ENCODE results near the gene AIDA. TPM values are rescaled to one million over a fixed set of nuclear protein-coding genes. Genes with fewer than 3 reads are reported as not detected.

AIDA gene
- total RNA-seq, 3 donors from 2014 or later = 35.5 to 87.9 (median 35.5) TPM

- no peak for TF ChIP-seq CTCF (IDR thresholded peaks at IDR 0.05)
- no peaks in the 10 kb centered on the region for H3K9me3 ChIP-seq
- no peaks in the 10 kb centered on the region for H3K36me3 ChIP-seq (ENCODE audit: low read depth)
- ATAC-seq (no peak), DNase-seq (no peak)
- H3K4me1 ChIP-seq (ENCODE audit: low read depth) = peaks cover 12% of the 10 kb centered on the region
- no peak overlapping the region for H3K4me3 ChIP-seq
- intact Hi-C loops (cut with DNase I, micrococcal nuclease) = loop anchor here in 1 of 2 donors (10.0 kb wide), 1 partner anchor 55 kb away; no protein-coding TSS in a partner anchor
These were observed 2.6 kb downstream of the AIDA start for GRCh38 chr1:222709700-222710153.

- no peak for ATAC-seq
- intact Hi-C loops (cut with DNase I, micrococcal nuclease) = no loop called here
- no peak overlapping the region for H3K4me3 ChIP-seq
These were observed 5.5 kb downstream of the AIDA start for GRCh38 chr1:222706815-222707214.

GRCh38 chr1:222704260-222704659 lies 8.0 kb downstream of the AIDA start:
- Histone ChIP-seq H3K4me1 (ENCODE audit: low read depth) (no peaks in the 10 kb centered on the region), H3K9me3 (no peaks in the 10 kb centered on the region), H3K4me3 (no peak overlapping the region), H3K36me3 (ENCODE audit: low read depth) (no peaks in the 10 kb centered on the region)
- intact Hi-C loops (cut with DNase I, micrococcal nuclease) = no loop called here
- DNase-seq = no peak
- TF ChIP-seq CTCF (IDR thresholded peaks at IDR 0.05) = no peak
- no peak for ATAC-seq

More at GRCh38 chr1:222706815-222707214, 5.5 kb downstream of the AIDA start:
- no peaks in the 10 kb centered on the region for H3K9me3 ChIP-seq
- H3K4me1 ChIP-seq (ENCODE audit: low read depth) = peaks cover 12% of the 10 kb centered on the region
- H3K36me3 ChIP-seq (ENCODE audit: low read depth) = no peaks in the 10 kb centered on the region
- TF ChIP-seq CTCF (IDR thresholded peaks at IDR 0.05) = no peak
- no peak for DNase-seq

- ATAC-seq (no peak), DNase-seq (no peak)
- intact Hi-C loops (cut with DNase I, micrococcal nuclease) = no loop called here
- no peak overlapping the region for H3K4me3 ChIP-seq
- no peak for TF ChIP-seq CTCF (IDR thresholded peaks at IDR 0.05)
- no peaks in the 10 kb centered on the region for H3K4me1 ChIP-seq (ENCODE audit: low read depth)
- no peaks in the 10 kb centered on the region for H3K9me3 ChIP-seq
- H3K36me3 ChIP-seq (ENCODE audit: low read depth) = no peaks in the 10 kb centered on the region
These were observed 10.1 kb downstream of the AIDA start for GRCh38 chr1:222702210-222702609.

GRCh38 chr1:222697826-222698225 lies 14.5 kb downstream of the AIDA start:
- intact Hi-C loops (cut with DNase I, micrococcal nuclease) = no loop called here
- Histone ChIP-seq H3K9me3 (no peaks in the 10 kb centered on the region), H3K4me3 (no peak overlapping the region), H3K36me3 (ENCODE audit: low read depth) (no peaks in the 10 kb centered on the region), H3K4me1 (ENCODE audit: low read depth) (no peaks in the 10 kb centered on the region)
- ATAC-seq = no peak
- DNase-seq = no peak
- no peak for TF ChIP-seq CTCF (IDR thresholded peaks at IDR 0.05)

- DNase-seq (no peak), ATAC-seq (no peak)
- intact Hi-C loops (cut with DNase I, micrococcal nuclease) = no loop called here
- no peaks in the 10 kb centered on the region for H3K9me3 ChIP-seq
- H3K4me1 ChIP-seq (ENCODE audit: low read depth) = no peaks in the 10 kb centered on the region
- TF ChIP-seq CTCF (IDR thresholded peaks at IDR 0.05) = no peak
- no peak overlapping the region for H3K4me3 ChIP-seq
- H3K36me3 ChIP-seq (ENCODE audit: low read depth) = no peaks in the 10 kb centered on the region
These were observed 15.1 kb downstream of the AIDA start for GRCh38 chr1:222697203-222697602.
